ENCODE data around the gene PCARE.

Gene PCARE

DNA sequence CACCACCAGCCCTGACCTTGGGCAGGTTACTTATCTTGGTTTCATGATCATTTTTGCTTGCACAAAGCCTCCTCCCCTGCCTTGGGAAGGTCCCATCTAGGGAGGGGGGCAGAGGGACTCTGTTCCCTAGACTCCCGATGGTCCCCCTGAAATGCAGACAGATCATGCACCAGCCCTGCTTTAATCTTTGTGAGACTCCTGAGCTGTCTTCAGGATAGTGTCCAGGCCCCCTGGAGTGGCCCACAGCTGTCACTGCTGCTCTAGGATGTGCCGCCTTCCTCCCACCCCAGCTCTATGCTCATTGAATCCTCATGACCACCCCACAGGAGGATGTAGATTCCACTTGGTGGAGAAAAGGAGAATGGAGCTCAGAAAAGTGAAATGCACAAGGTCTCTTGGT lies 28.0 kb downstream of the PCARE start:
- no peaks in the 10 kb centered on the region for H3K27me3 ChIP-seq (ENCODE audit: insufficient read depth, low read length, poor library complexity, severe bottlenecking)
- no peaks in the 10 kb centered on the region for H3K79me2 ChIP-seq (ENCODE audit: insufficient read depth, low read length)
- H3F3A ChIP-seq (ENCODE audit: low read depth), result no peaks in the 10 kb centered on the region
- no peaks in the 10 kb centered on the region for H4K20me1 ChIP-seq (ENCODE audit: insufficient read depth, low read length, poor library complexity, severe bottlenecking)
- H3K4me1 ChIP-seq (ENCODE audit: insufficient read depth, low read length, poor library complexity, severe bottlenecking), result peaks cover 4% of the 10 kb centered on the region
- H3K36me3 ChIP-seq (ENCODE audit: insufficient read depth, low read length), result no peaks in the 10 kb centered on the region
- no peaks in the 10 kb centered on the region for H3K9me3 ChIP-seq (ENCODE audit: insufficient read depth, low read depth, low read length)
- no peak overlapping the region for H3K9ac ChIP-seq (ENCODE audit: low read depth, low read length, poor library complexity, severe bottlenecking)
- no peak overlapping the region for H3K4me3 ChIP-seq (ENCODE audit: low read length, poor library complexity, severe bottlenecking)
- no peak for TF ChIP-seq EZH2phosphoT487 (IDR thresholded peaks at IDR 0.05; ENCODE audit: borderline replicate concordance)
- TF ChIP-seq, protein P1, sequence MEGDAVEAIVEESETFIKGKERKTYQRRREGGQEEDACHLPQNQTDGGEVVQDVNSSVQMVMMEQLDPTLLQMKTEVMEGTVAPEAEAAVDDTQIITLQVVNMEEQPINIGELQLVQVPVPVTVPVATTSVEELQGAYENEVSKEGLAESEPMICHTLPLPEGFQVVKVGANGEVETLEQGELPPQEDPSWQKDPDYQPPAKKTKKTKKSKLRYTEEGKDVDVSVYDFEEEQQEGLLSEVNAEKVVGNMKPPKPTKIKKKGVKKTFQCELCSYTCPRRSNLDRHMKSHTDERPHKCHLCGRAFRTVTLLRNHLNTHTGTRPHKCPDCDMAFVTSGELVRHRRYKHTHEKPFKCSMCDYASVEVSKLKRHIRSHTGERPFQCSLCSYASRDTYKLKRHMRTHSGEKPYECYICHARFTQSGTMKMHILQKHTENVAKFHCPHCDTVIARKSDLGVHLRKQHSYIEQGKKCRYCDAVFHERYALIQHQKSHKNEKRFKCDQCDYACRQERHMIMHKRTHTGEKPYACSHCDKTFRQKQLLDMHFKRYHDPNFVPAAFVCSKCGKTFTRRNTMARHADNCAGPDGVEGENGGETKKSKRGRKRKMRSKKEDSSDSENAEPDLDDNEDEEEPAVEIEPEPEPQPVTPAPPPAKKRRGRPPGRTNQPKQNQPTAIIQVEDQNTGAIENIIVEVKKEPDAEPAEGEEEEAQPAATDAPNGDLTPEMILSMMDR (conservative IDR thresholded peaks at IDR 0.05; ENCODE audit: low read length), result no peak
- no peak overlapping the region for H3K4me2 ChIP-seq (ENCODE audit: low read depth, low read length, poor library complexity, severe bottlenecking)
- no peaks in the 10 kb centered on the region for H3K9me2 ChIP-seq (replicated peaks; ENCODE audit: low read depth, low read length)
- H2AFZ ChIP-seq (ENCODE audit: low read length), result no peak overlapping the region

DNA sequence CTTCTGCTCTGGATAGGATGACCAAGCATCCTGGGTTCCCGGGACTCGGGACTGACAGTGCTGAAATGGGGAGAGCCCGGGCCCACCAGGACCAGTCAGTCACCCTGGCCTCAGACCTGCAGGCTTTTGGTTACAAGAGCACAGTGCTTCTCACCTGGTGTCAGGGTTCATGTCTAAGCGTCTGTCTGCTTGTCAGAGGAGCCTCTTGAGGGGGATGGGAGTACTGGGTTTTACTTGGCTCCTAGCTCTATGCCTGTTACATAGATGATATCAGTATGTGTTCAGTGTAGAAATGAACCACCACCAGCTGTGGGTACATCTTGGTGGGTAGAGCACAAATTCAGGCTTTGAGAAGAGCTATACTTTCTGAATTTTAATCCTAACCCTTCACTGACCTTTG lies 29.9 kb downstream of the PCARE start:
- Histone ChIP-seq H3K27me3 (ENCODE audit: insufficient read depth, low read length, poor library complexity, severe bottlenecking) (no peaks in the 10 kb centered on the region), H3K9me2 (replicated peaks; ENCODE audit: low read depth, low read length) (no peaks in the 10 kb centered on the region), H3K9ac (ENCODE audit: low read depth, low read length, poor library complexity, severe bottlenecking) (no peak overlapping the region), H3K4me2 (ENCODE audit: low read depth, low read length, poor library complexity, severe bottlenecking) (no peak overlapping the region), H3K4me3 (ENCODE audit: low read length, poor library complexity, severe bottlenecking) (no peak overlapping the region), H3F3A (ENCODE audit: low read depth) (no peaks in the 10 kb centered on the region), H2AFZ (ENCODE audit: low read length) (no peak overlapping the region), H3K79me2 (ENCODE audit: insufficient read depth, low read length) (no peaks in the 10 kb centered on the region), H3K4me1 (ENCODE audit: insufficient read depth, low read length, poor library complexity, severe bottlenecking) (no peaks in the 10 kb centered on the region), H4K20me1 (ENCODE audit: insufficient read depth, low read length, poor library complexity, severe bottlenecking) (no peaks in the 10 kb centered on the region), H3K36me3 (ENCODE audit: insufficient read depth, low read length) (no peaks in the 10 kb centered on the region), H3K9me3 (ENCODE audit: insufficient read depth, low read depth, low read length) (no peaks in the 10 kb centered on the region)
- TF ChIP-seq, protein P1 (conservative IDR thresholded peaks at IDR 0.05; ENCODE audit: low read length), result no peak
- TF ChIP-seq EZH2phosphoT487 (IDR thresholded peaks at IDR 0.05; ENCODE audit: borderline replicate concordance), result no peak

DNA sequence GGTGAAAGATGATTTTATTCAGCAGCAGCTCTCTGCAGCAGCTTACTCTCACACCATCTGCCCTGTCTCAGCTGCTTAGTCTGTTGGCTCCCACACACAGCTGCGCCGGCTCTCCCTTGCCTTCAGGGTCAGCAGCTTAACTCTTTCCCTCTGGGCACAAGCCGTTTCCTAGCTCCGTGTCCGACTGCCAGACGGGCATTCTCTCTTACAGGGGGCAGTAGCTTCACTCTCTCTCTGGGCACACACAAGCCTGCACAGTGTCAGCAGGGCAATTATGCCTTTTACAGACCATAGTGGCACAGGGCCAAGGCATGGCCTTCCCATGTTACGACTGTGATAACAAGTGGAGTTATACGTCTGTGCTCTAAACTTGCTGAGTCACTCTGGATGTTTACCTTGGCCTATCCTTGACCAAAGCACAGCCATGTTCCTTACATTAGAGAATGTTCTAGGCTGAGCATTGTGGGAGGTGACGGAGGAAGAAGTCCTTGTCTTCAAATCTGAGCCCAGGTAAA lies 31.7 kb downstream of the PCARE start:
- Histone ChIP-seq H2AFZ (ENCODE audit: low read length) (no peak overlapping the region), H3K9me3 (ENCODE audit: insufficient read depth, low read depth, low read length) (no peaks in the 10 kb centered on the region), H3K9ac (ENCODE audit: low read depth, low read length, poor library complexity, severe bottlenecking) (no peak overlapping the region), H3K4me1 (ENCODE audit: insufficient read depth, low read length, poor library complexity, severe bottlenecking) (no peaks in the 10 kb centered on the region), H3F3A (ENCODE audit: low read depth) (no peaks in the 10 kb centered on the region), H3K4me2 (ENCODE audit: low read depth, low read length, poor library complexity, severe bottlenecking) (no peak overlapping the region), H3K27me3 (ENCODE audit: insufficient read depth, low read length, poor library complexity, severe bottlenecking) (no peaks in the 10 kb centered on the region), H3K4me3 (ENCODE audit: low read length, poor library complexity, severe bottlenecking) (no peak overlapping the region), H3K79me2 (ENCODE audit: insufficient read depth, low read length) (no peaks in the 10 kb centered on the region), H3K9me2 (replicated peaks; ENCODE audit: low read depth, low read length) (no peaks in the 10 kb centered on the region), H3K36me3 (ENCODE audit: insufficient read depth, low read length) (no peaks in the 10 kb centered on the region), H4K20me1 (ENCODE audit: insufficient read depth, low read length, poor library complexity, severe bottlenecking) (no peaks in the 10 kb centered on the region)
- no peak for TF ChIP-seq EZH2phosphoT487 (IDR thresholded peaks at IDR 0.05; ENCODE audit: borderline replicate concordance)
- TF ChIP-seq, protein P1 (conservative IDR thresholded peaks at IDR 0.05; ENCODE audit: low read length), result no peak

Measured in Loucy (cell line).